ENCODE measurements around the gene NHLH2.

NHLH2 gene

DNA sequence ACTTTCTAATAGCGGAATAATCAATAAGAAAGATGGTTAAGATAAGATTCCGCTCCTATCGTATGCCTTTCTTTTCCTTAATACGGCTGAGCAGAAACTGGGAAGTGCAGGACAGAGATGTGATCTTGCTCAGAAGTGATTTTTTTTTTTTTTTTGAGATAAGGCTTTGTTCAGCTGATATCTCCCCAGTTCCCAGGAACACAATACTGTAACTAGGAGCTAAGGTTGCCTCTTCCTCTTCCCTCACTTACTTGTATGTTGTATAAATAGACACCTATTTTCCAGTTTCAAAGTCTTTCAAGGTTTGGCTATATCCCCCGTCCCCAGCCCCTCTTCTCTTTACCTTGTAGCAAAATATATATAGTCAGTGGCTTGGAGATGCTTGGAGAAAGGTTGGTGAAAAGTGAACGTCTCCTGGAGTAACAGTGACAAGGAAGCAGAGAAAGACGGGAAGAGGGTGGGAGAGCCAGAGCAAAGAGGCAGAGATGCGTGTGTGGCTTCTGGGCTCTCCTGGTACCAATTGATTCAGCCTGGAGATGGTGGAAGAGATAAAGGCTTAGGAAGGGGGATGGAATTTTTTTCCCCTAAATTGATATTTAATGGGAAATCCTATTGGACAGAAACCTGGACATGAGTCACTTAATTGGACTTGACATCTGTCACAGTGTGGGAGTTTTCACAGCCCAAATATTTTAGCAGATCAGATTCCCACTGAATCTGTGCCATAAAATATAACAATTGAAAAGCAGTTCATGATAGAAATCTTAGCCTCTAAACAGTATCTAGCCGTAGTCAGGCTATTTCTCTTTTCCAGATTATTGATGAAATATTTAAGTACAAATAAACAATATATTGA lies at the start of gene NHLH2:
Gene NHLH2 (minus strand): TSS at position 522 of the 856 bp plus-strand sequence. CDS start 2,754 bp downstream, outside the sequence.
- no peak for DNase-seq

DNA sequence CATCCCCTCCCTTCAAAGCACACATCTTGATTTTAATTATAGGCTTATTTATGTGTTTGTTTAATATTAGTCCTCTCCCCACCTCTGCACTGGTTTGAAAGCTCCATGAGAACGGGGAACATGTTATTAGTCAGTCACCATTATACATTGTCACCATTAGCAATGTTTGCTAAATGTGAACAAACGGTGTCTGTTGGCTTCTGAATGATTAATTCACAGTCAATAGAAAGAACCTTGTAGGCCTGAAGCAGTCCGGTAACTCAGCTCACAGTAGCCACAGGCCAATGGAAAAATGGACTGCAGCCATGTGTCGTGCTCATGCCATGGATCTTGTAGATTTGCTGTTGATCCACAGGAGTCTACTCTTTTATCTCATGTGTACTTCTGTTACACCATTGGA lies 49.7 kb upstream of the NHLH2 start:
- DNase-seq: peak in 1 of 58 donors; percentile 7

DNA sequence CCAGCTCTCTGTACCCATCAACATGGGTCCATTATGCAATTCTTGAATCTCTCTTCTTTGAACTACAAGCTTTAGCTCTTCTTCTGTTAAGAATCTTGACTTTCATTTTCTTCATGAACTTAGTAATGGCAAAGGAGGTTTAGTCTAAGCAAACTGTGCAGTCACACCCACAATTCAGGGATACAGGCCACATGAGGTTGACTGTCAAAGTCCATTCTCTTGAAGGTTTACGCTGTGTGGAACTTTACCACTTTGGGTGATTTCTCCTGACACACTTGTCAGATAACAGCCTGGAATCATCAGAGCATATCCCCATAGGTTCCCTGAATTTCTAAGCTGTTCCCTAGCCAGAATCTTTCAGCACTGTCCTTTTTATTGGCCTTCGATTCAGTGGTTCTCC lies 48.0 kb upstream of the NHLH2 start:
- no peak for DNase-seq

DNA sequence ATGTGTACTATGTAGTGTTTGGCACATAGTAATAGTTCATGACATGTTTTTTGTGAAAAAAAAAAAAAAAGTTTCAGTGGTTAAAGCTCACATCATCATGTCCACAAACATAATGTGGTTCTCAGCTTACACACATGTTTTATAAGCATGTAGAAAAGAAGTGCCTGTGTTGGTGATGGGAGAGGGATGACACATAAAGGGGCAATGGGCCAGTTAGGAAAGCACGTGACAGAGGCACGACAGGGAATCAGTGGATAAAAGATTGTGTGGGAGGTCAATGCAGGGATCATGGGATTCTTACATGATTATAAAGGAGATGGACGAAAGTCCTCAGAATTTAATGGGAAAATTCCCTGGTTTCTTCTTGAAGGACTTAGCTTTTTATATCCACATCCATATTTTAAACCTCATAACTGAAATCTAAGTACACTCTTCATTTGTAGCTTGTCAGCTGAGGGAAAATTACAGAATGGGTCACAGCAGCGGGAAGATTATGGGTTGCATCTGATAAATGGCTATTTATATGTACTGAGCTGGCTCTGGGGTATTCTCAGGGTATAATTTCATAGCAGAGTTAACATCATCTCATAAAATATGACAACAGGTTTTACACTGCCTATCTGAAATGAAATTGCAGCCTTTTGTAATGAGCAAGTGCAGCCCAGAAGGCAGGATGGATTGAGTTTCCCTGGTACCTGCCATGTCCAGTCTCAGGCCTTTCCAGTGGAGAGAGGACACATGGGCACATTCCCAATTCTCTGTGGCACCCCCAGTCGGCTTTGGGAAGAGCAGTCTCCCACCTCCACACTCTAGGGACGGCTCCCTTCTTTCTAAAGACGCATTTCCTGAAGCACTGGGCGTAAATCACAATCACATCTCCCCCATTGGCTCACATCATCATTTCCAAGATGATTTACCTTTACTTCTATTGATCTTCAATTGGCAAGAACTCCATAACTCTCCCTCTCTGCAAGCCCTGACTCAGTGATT lies 42.3 kb upstream of the NHLH2 start:
- DNase-seq: peak in 1 of 58 donors; percentile 42

DNA sequence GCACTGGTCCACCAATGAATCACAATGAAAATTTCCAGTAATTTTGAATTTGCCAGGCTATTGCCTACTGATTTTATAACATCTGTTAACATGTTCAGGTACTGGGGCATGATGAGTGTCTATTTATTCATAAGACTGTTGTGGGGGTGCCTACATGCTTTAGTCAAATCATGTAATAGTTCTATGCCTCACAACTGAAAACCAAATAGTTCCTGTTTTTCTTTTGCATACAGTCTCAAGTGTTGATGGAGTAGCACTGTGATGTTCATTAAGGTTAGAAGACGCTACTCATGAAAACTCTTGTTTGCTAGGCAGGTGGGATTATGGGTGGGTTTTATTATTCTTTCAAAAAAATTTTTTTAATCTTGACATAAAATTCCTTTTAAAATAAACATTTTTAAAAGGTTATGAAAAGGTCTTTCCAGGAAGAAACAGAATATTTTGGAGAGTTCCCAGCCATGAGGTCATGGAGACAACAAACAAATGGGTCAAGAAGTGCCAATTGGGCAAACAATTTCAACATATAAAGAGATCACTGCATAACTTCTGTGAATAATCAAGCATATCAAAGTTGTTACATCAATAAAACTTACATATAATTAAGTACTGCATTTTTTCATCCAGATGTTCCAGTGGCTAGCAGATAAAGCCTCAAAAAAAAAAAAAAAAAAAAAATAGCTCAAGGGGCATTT lies 40.2 kb upstream of the NHLH2 start:
- DNase-seq: no peak

DNA sequence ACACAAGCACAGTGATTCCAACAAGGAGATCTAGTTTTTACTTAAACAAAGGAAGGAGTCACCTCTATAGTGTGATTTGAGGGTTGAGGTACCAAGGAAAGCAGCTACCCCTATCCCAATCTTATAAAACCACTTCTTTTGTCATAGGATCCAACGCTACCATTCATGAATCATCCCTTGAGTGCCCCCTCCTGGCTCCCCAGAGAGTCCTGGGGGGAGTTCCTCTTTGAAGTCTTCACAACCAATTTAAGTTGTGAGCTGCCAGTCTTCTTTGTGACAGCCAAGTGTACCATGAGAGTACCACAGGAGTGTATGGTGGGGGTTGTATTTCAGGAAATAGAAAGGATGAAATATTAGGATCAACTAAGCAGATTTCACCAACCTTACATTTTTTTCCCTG lies 39.1 kb upstream of the NHLH2 start:
- DNase-seq: no peak

DNA sequence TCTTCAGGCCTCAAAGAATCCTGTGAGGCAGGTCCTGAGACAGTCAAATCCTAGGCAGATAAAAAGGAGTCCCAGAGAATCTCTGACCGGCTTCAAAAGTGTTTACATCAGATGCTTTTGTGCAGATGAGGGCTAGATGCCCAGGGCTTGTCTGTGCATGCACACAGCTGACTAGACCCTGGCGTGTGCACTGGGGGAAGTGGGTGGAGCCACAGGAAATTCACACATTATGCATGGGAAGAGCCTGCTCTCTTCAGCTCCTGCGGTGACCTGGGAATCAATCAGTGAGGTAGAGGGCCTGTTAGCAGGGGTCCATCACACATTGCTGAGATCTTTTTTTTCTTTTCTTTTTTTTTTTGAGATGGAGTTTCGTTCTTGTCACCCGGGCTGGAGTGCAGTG lies 36.6 kb upstream of the NHLH2 start:
- DNase-seq: no peak

DNA sequence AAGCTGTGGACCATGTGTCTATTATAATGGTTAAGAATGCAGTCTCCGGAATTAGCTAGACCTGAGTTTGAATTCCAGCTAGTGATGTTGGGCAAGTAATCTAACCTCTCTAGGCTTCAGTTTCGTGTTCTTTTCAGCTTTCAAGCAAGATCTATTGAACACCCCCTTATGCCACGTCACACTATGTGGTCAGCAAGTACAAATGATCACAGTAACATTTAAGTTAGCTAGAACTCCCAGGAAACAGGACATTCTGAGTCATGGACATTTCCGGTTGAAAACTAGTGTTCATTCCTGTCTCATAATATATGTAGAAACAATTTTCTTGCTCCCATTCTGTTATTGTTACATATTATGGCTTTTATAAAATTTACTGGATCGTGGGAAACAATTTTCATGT lies 34.0 kb upstream of the NHLH2 start:
- no peak for DNase-seq

DNA sequence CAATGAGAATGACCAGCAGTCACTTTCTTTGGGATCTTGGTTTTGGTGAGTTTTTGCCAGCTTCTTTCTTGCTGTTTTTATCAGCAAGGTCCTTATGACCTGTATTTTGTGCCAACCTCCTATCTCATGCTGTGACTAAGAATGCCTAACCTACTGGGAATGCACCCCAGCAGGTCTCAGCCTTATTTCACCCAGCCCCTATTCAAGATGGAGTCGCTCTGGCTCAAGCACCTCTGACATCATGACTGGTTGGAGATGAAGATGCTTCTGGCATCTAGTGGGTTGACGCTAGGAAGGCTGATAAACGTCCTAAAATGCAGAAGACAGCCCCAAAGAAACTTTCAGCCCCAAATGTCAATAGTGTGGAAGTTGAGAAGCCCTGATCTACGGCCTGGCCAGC lies 33.6 kb upstream of the NHLH2 start:
- DNase-seq: no peak

DNA sequence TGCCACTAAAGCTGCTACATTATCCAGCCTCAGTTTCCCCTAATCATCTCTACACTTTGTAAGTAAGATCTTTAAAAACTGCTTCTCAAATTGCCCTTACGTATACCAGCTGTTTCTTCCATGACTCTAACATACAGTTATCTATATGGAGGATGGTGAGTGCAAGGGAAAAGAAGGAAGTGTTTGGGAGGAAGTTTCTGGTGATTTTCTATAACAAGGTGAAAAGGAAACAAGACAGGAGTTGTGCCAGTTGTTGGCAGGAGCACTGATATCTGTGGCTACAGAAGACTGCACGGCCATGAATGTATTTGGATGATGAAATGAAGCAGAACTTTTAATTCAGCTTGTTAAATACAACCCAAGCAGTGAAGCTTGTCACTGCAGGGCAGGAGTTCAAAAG lies 32.3 kb upstream of the NHLH2 start:
- DNase-seq: no peak

DNA sequence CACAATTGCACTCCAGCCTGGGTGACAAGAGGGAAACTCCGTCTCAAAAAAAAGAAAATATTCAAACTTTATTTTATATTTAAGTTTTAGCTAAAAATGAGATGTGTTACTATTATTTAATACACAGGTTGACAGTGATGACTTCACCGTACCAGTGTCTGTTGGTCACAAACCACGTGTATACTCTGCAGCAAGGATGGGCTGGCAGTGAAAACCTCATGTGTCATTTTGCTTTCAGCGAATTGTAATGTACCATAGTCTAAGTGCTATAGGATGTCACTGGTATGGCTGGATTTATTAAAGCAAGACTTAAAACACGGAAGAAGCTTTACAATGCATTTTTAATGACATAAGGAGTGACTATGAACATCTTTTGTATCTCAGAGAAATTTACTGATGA lies 28.1 kb upstream of the NHLH2 start:
- no peak for DNase-seq

DNA sequence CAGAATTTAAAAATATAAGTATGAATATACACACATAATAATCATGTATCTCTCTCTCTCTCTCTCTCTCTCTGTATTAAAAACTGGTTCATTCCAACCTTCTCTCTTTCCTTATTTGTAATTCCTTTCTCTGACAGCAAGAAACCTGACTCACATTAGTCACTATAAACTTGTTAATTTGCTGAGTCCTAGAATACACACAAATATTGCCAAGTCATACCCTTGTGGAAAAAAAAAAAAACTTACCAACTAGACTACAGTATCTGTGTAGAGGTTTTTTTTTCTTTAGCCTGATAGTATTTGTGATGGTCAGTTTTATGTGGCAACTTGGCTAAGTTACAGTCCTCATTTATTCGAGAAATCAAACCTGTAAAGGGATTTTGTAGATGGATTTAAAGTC lies 26.3 kb upstream of the NHLH2 start:
- DNase-seq: no peak

DNA sequence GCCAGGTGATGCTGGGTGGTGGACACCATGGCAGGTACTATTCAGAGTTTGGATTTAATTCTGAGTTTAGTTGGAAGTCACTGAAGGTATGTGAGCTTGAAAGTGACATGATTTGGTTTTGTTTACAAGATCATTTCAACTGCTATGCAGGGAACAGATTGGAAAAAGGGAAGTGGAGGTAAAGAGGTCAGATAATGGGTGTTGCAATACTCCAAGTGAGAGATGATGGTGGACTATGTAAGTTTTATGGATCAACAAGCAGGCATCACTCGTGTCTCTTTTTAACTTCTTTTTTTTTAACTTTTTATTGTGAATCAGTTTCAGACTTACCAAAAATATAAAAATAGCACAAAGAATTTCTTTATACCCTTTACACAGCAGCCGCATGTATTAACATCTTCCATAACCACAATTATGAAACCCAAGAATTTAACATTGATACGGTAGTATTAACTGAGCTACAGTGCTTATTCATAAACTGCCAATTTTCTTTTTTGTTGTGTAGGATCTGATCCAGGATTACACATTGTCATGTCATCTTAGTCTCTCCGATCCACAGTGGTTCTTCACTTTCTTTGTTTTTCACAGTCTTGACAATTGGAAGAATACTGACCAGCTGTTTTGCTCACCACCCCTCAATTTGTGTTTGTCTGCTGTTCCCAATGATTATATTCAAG lies 24.9 kb upstream of the NHLH2 start:
- no peak for DNase-seq

DNA sequence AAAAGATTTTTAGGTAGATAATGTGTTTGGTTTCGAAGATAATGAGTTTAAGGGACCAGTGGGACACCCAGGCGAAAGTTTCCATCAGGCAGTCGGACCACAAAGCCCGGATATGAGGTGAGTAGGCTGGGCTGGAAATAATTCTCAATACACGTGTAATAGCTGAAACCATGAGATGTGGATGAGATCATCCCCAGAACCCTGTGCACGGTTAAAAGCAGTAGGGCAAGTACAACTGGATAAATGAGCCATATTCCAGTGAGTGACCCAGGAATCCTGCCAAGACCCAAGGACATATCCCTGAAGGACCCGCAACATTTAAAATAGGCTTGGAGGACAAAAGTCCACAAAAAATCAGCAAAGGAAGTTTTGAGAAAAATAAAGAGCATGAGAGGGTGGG lies 21.5 kb upstream of the NHLH2 start:
- DNase-seq: no peak

DNA sequence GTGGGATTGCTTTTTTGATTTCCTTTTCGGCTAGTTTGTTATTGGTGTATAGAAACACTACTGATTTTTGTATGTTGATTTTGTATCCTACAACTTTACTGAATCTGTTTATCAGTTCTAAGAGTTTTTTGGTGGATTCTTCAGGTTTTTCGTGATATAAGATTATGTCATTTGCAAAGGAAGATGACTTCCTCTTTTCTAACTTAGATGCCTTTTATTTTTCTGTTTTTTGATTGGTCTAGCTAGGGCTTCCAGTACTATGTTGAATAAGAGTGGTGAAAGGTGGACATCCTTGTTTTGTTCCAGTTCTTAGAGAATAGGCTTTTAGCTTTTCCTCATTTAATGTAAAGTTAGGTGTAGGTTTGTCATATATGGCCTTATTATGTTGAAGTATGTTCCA lies 13.1 kb upstream of the NHLH2 start:
- no peak for DNase-seq

DNA sequence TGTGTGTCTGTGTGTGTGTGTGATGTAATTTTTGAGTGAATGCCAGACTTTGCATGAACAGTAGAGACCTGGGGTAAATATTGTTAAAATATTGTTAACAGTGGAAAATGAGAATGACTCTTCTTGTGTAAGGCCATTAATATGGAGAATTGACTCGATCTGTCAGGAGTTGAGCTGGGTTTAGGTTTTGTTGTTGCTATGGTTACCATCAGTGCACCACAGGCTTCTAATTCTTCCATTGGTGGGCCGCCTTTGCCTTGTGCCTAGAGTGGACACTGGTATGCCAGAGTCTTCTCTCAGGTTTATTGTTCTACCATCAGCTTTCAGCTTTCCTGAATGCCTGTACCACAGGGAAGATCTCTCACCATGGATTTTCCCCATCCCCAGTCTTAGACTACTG lies 10.0 kb upstream of the NHLH2 start:
- no peak for DNase-seq

DNA sequence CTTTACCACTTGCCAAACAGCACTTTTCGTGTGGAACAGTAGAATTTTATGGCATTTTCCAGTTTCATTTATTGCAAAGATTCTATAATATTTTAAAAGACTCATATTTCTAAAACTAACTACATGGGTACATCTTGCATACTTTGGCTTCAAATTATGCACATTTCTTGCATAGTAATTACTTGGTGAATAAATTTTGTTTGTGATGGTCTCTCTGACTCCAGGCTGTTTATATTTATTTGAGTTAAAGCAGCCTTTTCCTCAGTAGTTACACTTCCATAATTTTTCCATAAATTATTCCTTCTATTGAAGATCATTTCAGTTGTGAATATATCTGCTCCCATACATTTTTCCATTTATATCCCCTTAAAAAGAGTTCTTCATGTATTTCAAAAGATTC lies 6.9 kb upstream of the NHLH2 start:
- no peak for DNase-seq

DNA sequence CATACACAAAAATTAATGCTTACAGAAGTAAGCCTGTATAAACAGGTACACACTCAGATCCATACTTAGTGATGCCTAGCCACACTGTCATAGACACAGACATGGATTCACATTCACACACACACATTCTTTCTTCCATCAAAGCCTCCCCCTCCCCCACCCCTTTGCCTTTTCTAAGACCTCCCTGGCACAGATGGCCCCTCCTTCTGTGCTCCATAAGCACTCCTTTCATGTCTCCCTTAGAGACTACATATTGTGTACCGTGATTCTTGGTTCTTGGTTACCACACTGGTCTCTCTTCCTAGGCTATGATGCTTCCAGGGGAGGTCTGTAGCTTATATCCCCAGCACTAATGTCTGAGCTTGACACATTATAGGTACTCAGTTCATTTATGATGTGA lies 2.0 kb upstream of the NHLH2 start:
- no peak for DNase-seq

DNA sequence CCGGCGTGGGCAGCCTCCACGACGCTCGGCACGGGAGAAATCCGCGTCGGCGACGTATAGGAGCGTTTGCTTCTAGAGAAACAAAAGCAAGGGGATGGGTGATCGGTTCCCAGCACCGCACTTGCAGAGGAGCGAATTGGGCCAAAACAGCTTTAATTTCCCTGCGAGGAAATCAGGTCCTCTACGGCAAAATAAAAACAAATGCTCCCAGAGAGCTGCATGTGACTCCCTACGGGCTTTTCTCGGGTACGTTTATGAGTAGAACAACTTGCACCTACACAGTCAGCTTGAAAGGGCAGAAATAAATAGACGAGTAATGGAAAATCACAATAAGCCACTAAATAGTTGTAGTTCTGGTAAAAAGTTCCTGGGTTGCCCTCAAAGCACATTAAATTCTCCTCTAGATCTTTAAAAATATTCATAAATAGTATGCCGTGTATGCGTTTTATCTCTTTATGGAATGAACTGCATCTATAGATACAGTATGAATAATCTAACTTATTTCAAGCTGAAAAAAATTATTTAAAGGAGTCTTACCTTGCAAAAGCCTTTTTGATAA lies 1.2 kb downstream of the NHLH2 start:
- DNase-seq: no peak

DNA sequence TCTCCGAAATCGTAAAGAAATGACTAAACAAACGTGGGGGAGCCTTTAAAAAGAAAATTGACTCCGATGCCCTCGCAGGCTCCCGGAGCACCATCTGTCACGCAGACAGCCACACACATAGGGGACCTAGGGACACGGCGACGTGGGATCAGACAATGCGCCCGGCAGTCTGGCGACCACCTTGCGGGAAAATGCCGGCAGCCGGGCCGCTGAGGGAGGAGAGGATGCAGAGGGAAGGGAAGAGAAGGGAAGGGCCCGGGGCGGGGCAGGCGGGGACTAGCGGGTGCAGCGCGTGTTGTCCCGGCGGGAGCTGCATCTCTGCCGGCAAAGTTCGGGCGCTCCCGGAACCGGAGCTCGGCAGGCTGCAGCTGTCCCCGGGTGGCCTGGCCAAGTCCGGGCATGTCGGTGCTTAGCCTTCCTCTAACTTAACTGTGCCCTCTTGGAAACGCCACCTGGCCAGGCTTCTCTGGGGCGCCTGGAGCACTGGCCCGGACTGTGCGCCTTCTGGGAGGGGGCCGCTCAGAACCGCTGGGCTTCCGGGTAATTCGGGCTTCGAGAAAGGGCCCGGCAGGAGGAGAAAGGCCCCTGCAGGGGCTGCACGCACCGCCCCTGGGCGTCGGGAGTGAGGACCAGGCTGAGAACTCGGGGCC lies 1.8 kb downstream of the NHLH2 start:
- peak in 22 of 58 donors; percentile 5 to 65 (median 41) for DNase-seq
